Activated naive CD4-positive, alpha-beta T cell treated with anti-CD3 and anti-CD28 coated beads, Interleukin-2, amount 50 U/mL, for 24 hours (primary cell): ENCODE results near the gene SRP72.

Experiments
- H3K27ac Mint-ChIP-seq: one replicate; pipeline ENCODE4 v1.8.0; 2021; ENCODE audit warnings: mild to moderate bottlenecking, mixed read lengths
- H3K27me3 Mint-ChIP-seq: one replicate; pipeline ENCODE4 v1.8.0; 2021; ENCODE audit warnings: mixed read lengths
- H3K36me3 Mint-ChIP-seq: one replicate; pipeline ENCODE4 v1.8.0; 2021; ENCODE audit warnings: mixed read lengths
- H3K4me1 Mint-ChIP-seq: one replicate; pipeline ENCODE4 v1.8.0; 2021; ENCODE audit warnings: mixed read lengths
- H3K4me3 Mint-ChIP-seq: one replicate; pipeline ENCODE4 v1.8.0; 2021; ENCODE audit warnings: mild to moderate bottlenecking, mixed read lengths
- H3K9me3 Mint-ChIP-seq: one replicate; pipeline ENCODE4 v1.8.0; 2021; ENCODE audit warnings: mixed read lengths

Gene SRP72

GRCh38 chr4:56511098-56511497 is 43.7 kb downstream of the SRP72 start:
- Mint-ChIP-seq H3K4me1 (peaks cover 4% of the 10 kb centered on the region), H3K4me3 (no peak overlapping the region), H3K9me3 (no peaks in the 10 kb centered on the region), H3K27me3 (peaks cover 7% of the 10 kb centered on the region), H3K36me3 (peaks cover 3% of the 10 kb centered on the region), H3K27ac (no peak overlapping the region)

DNA sequence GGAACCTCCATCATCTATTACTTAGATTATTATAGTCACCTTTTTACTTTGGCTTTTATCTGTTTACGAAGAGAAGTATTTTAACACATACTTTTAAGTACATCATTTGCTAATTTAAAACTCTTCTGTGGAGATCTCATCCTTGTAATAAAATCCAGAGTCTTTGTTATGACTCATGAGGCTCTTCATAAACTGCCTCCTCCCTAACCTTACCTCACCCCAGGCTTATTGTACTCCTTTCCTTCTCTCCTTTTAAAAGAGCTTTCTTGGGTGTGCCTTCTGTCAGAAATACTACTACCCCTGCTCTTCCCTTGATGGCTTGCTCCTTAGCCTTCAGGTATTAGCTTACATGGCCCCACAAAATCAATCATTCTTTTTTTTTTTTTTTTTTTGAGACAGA is 44.7 kb downstream of the SRP72 start:
- Mint-ChIP-seq H3K27ac (no peak overlapping the region), H3K36me3 (peaks cover 3% of the 10 kb centered on the region), H3K4me3 (no peak overlapping the region), H3K27me3 (peaks cover 7% of the 10 kb centered on the region), H3K9me3 (no peaks in the 10 kb centered on the region), H3K4me1 (no peaks in the 10 kb centered on the region)

DNA sequence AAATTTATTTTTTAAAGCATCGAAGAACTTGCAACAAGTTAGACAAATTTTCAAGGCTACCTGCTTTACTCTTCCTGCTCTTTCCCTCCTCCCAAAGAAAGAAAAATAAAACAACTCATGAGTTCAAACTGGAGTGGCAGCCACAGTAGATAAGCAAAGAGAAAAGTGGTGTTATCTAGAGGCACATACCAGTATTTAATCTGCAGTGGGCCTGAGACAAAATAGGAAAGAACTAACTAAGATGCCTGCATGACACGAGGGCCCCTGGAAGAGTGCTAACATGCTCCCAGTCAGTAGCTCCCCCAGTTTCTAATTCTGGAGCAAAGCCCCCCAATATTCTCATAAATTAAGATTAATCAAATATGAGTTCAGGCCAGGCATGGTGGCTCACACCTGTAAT is 46.1 kb downstream of the SRP72 start:
- Mint-ChIP-seq H3K4me1 (no peaks in the 10 kb centered on the region), H3K4me3 (no peak overlapping the region), H3K36me3 (peaks cover 3% of the 10 kb centered on the region), H3K27me3 (peaks cover 7% of the 10 kb centered on the region), H3K27ac (no peak overlapping the region), H3K9me3 (no peaks in the 10 kb centered on the region)

DNA sequence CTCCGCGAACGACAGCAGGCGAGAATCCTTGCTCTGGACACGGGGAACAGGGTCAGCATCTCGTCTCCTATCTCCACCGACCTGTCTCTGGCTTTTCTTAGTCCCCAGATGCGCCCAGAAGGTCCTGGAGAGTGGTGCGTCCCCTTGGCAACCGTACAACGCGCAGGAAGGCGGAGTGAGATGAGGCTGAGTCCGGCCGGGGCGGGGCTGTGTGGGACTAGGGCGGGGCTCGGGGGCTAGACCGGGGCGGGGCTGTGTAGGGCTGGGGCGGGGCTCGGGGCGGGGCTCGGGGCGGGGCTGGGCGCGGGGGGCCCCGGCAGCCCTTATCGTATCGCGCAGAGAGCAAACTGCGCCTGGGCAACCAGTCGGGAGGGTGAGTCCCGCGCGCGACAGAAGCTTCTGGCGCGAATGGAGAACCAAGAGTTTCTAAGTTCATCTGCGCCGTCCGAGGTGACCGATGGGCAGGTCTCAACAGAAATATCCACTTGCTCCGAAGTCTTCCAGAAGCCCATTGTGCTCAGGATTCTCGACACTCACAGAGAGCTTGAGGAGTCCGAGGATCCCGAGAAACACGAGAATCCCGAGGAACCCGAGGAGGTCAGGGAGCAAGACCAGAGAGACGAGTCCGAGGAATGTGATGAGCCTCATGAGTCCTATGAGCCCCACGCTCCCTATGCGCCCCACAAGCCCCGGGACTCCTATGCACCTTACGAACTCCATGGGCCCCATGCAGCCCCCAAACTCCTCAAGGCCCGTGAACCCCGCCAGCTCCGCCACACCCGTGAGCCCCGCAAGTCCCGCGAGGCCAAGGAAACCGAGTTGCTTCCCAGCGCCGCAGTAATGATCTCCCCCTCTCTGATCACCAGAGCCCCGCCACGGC is 63.1 kb downstream of the SRP72 start:
- H3K4me3 Mint-ChIP-seq: peak overlapping the region; percentile 72
- H3K4me1 Mint-ChIP-seq: no peaks in the 10 kb centered on the region
- no peaks in the 10 kb centered on the region for H3K36me3 Mint-ChIP-seq
- peaks cover 7% of the 10 kb centered on the region for H3K27me3 Mint-ChIP-seq
- H3K27ac Mint-ChIP-seq: no peak overlapping the region
- no peaks in the 10 kb centered on the region for H3K9me3 Mint-ChIP-seq

- Mint-ChIP-seq H3K27me3 (peaks cover 8% of the 10 kb centered on the region), H3K36me3 (no peaks in the 10 kb centered on the region), H3K9me3 (no peaks in the 10 kb centered on the region), H3K4me1 (no peaks in the 10 kb centered on the region), H3K27ac (no peak overlapping the region), H3K4me3 (no peak overlapping the region)
Observed at GRCh38 chr4:56531149-56531770, 63.8 kb downstream of the SRP72 start.

- peaks cover 11% of the 10 kb centered on the region for H3K27me3 Mint-ChIP-seq
- H3K27ac Mint-ChIP-seq: no peak overlapping the region
- no peak overlapping the region for H3K4me3 Mint-ChIP-seq
- no peaks in the 10 kb centered on the region for H3K36me3 Mint-ChIP-seq
- no peaks in the 10 kb centered on the region for H3K4me1 Mint-ChIP-seq
- no peaks in the 10 kb centered on the region for H3K9me3 Mint-ChIP-seq
Observed at GRCh38 chr4:56531823-56532222, 64.4 kb downstream of the SRP72 start.

DNA sequence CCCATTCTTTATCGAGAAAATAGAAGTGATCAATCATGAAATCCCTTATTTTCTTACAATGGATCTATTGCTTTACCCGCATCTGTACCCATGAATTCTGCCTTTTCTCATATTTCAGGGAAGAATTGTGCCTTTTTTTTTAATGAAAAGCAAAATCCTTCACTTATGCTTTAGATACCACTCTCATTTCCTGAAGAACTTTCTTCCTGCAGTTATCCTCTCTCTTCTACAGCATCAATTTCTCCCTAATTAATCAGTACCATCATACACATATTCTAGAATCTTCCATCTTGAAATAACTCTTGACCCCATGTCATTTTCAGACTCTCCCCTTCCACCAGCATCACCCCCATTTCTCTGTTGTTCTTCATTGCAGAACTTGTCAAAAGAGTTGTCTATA is 64.8 kb downstream of the SRP72 start:
- Mint-ChIP-seq H3K4me1 (no peaks in the 10 kb centered on the region), H3K9me3 (no peaks in the 10 kb centered on the region), H3K27ac (no peak overlapping the region), H3K36me3 (no peaks in the 10 kb centered on the region), H3K4me3 (no peak overlapping the region), H3K27me3 (peaks cover 14% of the 10 kb centered on the region)

DNA sequence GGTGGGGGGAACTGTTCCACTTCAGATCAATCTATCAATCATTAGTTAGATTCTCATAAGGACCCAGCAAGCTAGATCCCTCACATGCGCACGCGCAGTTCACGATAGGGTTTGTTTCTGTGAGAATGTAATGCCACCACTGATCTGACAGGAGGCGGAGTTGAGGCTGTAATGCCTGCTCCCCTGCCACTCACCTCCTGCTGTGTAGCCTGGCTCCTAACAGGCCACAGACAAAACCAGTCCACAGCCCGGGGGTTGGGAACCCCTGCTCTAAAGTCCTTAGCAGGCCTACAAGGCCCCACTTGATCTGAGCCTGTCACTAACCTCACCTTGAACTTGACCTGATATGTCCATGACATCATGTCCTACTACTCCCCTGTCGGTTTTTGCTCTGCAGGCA is 68.5 kb downstream of the SRP72 start:
- Mint-ChIP-seq H3K27ac (no peak overlapping the region), H3K9me3 (no peaks in the 10 kb centered on the region), H3K4me3 (no peak overlapping the region), H3K36me3 (no peaks in the 10 kb centered on the region), H3K27me3 (peaks cover 18% of the 10 kb centered on the region), H3K4me1 (no peaks in the 10 kb centered on the region)

DNA sequence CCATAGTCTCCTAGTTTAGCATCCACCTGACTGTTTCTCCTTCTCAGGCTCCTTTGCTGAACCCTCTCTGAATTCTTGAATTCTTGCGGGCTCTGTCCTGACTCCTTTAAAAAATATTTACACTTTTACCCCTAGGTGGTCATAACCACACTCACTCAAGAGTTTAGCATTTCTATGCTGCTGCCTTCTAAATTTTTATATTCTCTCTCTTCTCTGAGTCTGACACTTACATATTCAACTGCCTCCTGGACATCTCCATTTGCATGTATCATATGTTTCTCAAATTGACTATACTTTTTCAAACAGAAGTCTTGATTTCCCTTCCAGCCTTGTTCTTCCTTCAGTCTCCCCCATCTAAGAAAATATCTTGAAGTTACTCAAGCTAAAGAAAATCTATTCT is 69.7 kb downstream of the SRP72 start:
- Mint-ChIP-seq H3K4me3 (no peak overlapping the region), H3K27ac (no peak overlapping the region), H3K4me1 (no peaks in the 10 kb centered on the region), H3K27me3 (peaks cover 18% of the 10 kb centered on the region), H3K36me3 (no peaks in the 10 kb centered on the region), H3K9me3 (no peaks in the 10 kb centered on the region)

GRCh38 chr4:56540826-56541225 is 73.4 kb downstream of the SRP72 start:
- Mint-ChIP-seq H3K36me3 (no peaks in the 10 kb centered on the region), H3K4me1 (peaks cover 17% of the 10 kb centered on the region), H3K9me3 (no peaks in the 10 kb centered on the region), H3K27me3 (peaks cover 12% of the 10 kb centered on the region), H3K27ac (no peak overlapping the region), H3K4me3 (no peak overlapping the region)

- Mint-ChIP-seq H3K9me3 (no peaks in the 10 kb centered on the region), H3K4me3 (peak overlapping the region; percentile 72), H3K36me3 (no peaks in the 10 kb centered on the region), H3K27me3 (peaks cover 2% of the 10 kb centered on the region), H3K4me1 (peaks cover 26% of the 10 kb centered on the region), H3K27ac (no peak overlapping the region)
Observed at GRCh38 chr4:56544573-56545131, 77.2 kb downstream of the SRP72 start.

DNA sequence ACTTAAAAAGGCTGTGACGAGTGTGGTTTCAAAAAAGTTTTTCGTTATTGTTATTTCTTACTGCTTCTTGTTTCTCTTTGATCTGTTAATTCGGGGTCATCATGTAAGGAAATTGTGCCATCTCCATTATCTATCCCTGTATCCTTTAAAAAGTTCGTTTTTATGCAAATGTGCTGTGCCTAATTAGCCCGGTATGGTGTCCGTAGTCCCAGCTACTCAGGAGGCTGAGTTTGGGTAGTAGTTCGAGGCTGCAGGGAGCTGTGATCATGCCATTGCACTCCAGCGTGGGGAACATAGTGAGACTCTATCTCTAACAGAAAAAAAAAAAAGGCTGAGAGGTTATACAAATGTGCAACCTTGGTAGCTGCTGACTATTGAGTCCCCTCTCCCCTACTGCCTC is 83.2 kb downstream of the SRP72 start:
- Mint-ChIP-seq H3K36me3 (no peaks in the 10 kb centered on the region), H3K4me3 (no peak overlapping the region), H3K9me3 (no peaks in the 10 kb centered on the region), H3K27me3 (no peaks in the 10 kb centered on the region), H3K27ac (no peak overlapping the region), H3K4me1 (peaks cover 9% of the 10 kb centered on the region)

DNA sequence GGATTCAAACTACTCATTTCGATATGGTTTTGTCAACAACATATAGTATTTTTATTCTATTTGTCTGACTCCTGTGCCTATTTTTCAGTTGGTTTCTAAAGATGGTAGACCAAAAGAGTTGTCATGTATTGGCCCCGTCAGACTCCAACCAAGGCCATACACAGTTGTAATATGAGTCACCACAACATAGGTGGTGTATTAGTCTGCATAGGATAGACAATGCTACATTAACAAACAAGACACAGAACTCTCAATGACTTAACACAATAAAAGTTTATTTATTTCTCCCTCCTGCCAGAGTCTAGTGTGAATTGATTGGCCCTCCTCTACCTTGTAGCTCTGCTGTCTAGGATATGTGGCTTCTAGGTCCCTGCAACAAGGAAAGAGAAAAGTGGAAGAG is 84.1 kb downstream of the SRP72 start:
- Mint-ChIP-seq H3K4me3 (no peak overlapping the region), H3K27me3 (no peaks in the 10 kb centered on the region), H3K36me3 (no peaks in the 10 kb centered on the region), H3K27ac (no peak overlapping the region), H3K4me1 (peaks cover 9% of the 10 kb centered on the region), H3K9me3 (no peaks in the 10 kb centered on the region)

DNA sequence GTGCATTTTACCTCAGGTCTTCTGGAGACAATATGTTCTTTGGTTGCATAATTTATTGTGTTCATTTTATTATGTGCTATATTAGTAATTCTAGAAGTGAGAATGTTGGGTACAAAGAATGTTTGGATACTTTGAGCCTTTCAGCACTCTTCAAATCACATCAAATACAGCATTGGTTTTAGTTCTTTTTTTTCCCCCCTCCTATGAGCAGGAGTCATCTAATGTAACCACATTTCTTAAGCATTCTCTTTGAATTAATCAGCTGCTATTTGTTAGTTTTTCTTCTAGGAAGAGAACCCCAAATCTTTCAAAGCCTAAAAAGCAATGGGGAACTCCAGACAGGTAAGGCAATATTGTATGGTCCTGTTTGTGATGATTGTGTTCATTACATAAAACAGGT is 84.9 kb downstream of the SRP72 start:
- H3K9me3 Mint-ChIP-seq: no peaks in the 10 kb centered on the region
- no peaks in the 10 kb centered on the region for H3K36me3 Mint-ChIP-seq
- H3K4me1 Mint-ChIP-seq: peaks cover 9% of the 10 kb centered on the region
- H3K27ac Mint-ChIP-seq: no peak overlapping the region
- no peak overlapping the region for H3K4me3 Mint-ChIP-seq
- no peaks in the 10 kb centered on the region for H3K27me3 Mint-ChIP-seq
